ENCODE results near the gene NCAPG2. TPM values are rescaled to one million over a fixed set of nuclear protein-coding genes. Genes with fewer than 3 reads are reported as not detected.
A peak's percentile ranks its signal among the peaks of the same experiment; 100 is the strongest.

Gene NCAPG2
- total and polyA plus RNA-seq, 2 donors from 2014 or later, result 1.3 to 6.3 TPM

GRCh38 chr7:158655931-158656441 is 48.6 kb downstream of the NCAPG2 start:
- H3K9ac ChIP-seq (ENCODE audit: low read length in 3 of 3), result no peak overlapping the region
- no peak for FAIRE-seq
- no peaks in the 10 kb centered on the region for H3K9me3 ChIP-seq (ENCODE audit: control insufficient read depth in 2 of 3, insufficient read depth in 1 of 3, low read length in 3 of 3)
- H3K4me1 ChIP-seq (ENCODE audit: control insufficient read depth in 2 of 3, insufficient read depth in 2 of 3, low read depth in 1 of 3, low read length in 3 of 3), result no peaks in the 10 kb centered on the region
- no peak for TF ChIP-seq CTCF (IDR thresholded peaks at IDR 0.05; ENCODE audit: borderline replicate concordance, extremely low read depth, insufficient read depth)
- H3K27ac ChIP-seq (ENCODE audit: low read depth in 2 of 2, low read length in 2 of 2), result no peak overlapping the region
- H3K4me3 ChIP-seq (ENCODE audit: low read length in 3 of 3), result no peak overlapping the region
- H3K36me3 ChIP-seq (ENCODE audit: control insufficient read depth in 2 of 3, insufficient read depth in 3 of 3, low read length in 3 of 3), result peaks cover 0 to 2% (median 0%) of the 10 kb centered on the region in 3 donors
- intact Hi-C loops (cut with DNase I), result no loop called here
- H3K27me3 ChIP-seq (ENCODE audit: control insufficient read depth, insufficient read depth, low read length), result no peaks in the 10 kb centered on the region
- DNase-seq, result no peak

DNA sequence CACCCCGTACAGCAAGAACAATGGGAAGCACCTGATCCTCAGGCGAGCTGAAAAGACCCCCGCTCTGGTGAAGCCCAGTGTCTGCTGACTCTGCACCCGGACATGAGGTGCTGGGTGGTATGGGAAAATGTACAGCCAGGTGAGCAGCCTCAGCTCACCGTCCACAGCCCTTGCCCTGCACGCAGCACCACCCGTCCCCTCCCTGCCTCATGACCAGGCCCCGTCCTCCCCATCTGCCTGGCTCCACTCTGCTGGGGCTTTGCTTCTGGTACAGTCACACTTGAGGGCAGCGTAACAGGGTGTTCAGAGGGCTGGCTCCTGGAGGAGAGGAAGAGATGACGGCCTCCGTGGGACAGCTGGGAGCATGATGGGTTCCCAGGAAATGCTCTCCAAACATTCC is 49.1 kb downstream of the NCAPG2 start:
- DNase-seq (no peak), FAIRE-seq (no peak)
- TF ChIP-seq CTCF (IDR thresholded peaks at IDR 0.05; ENCODE audit: borderline replicate concordance, extremely low read depth, insufficient read depth), result no peak
- Histone ChIP-seq H3K4me1 (ENCODE audit: control insufficient read depth in 2 of 3, insufficient read depth in 2 of 3, low read depth in 1 of 3, low read length in 3 of 3) (no peaks in the 10 kb centered on the region), H3K27me3 (ENCODE audit: control insufficient read depth, insufficient read depth, low read length) (no peaks in the 10 kb centered on the region), H3K27ac (ENCODE audit: low read depth in 2 of 2, low read length in 2 of 2) (no peak overlapping the region), H3K4me3 (ENCODE audit: low read length in 3 of 3) (no peak overlapping the region), H3K36me3 (ENCODE audit: control insufficient read depth in 2 of 3, insufficient read depth in 3 of 3, low read length in 3 of 3) (peaks cover 0 to 2% (median 0%) of the 10 kb centered on the region in 3 donors), H3K9ac (ENCODE audit: low read length in 3 of 3) (no peak overlapping the region), H3K9me3 (ENCODE audit: control insufficient read depth in 2 of 3, insufficient read depth in 1 of 3, low read length in 3 of 3) (no peaks in the 10 kb centered on the region)
- intact Hi-C loops (cut with DNase I), result no loop called here

- Histone ChIP-seq H3K9me3 (ENCODE audit: control insufficient read depth in 2 of 3, insufficient read depth in 1 of 3, low read length in 3 of 3) (no peaks in the 10 kb centered on the region), H3K27me3 (ENCODE audit: control insufficient read depth, insufficient read depth, low read length) (no peaks in the 10 kb centered on the region), H3K27ac (ENCODE audit: low read depth in 2 of 2, low read length in 2 of 2) (no peak overlapping the region), H3K36me3 (ENCODE audit: control insufficient read depth in 2 of 3, insufficient read depth in 3 of 3, low read length in 3 of 3) (peaks cover 0 to 2% (median 0%) of the 10 kb centered on the region in 3 donors), H3K4me1 (ENCODE audit: control insufficient read depth in 2 of 3, insufficient read depth in 2 of 3, low read depth in 1 of 3, low read length in 3 of 3) (no peaks in the 10 kb centered on the region), H3K4me3 (ENCODE audit: low read length in 3 of 3) (no peak overlapping the region), H3K9ac (ENCODE audit: low read length in 3 of 3) (no peak overlapping the region)
- FAIRE-seq, result no peak
- no peak for TF ChIP-seq CTCF (IDR thresholded peaks at IDR 0.05; ENCODE audit: borderline replicate concordance, extremely low read depth, insufficient read depth)
- DNase-seq, result peak in 4 of 5 donors; percentile 42 to 52 (median 44)
- intact Hi-C loops (cut with DNase I), result no loop called here
Observed at GRCh38 chr7:158651968-158652565, 52.5 kb downstream of the NCAPG2 start.
